GM18909 (cell line): ENCODE results near the gene ROPN1L.

Experiments used
- ATAC-seq: cut with Tn5 transposase; IDR thresholded peaks from one replicate; pipeline ENCODE4 v1.9.1; 2021; ENCODE audit warnings: mild to moderate bottlenecking; ENCODE audit not compliant: unreplicated experiment, poor library complexity

Gene ROPN1L

DNA sequence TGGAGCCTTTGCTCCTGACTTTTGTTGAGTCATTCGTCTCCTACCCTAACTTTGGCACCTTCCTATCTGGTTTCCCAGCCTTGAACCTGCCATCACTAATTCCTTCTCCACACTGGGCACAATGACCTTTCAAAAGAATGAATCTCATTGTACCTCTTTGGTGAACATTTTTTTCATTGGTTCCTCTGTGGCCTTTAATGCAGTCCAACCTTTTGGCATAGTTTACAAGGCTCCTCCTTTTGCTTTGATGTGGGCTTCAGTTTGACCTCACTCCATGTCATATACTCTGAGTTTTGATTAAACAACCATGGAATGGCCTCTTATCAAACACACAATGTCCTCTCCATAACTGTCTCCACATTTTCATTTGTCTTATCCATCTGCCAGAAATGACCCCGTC is 14.5 kb upstream of the ROPN1L start:
- no peak for ATAC-seq

DNA sequence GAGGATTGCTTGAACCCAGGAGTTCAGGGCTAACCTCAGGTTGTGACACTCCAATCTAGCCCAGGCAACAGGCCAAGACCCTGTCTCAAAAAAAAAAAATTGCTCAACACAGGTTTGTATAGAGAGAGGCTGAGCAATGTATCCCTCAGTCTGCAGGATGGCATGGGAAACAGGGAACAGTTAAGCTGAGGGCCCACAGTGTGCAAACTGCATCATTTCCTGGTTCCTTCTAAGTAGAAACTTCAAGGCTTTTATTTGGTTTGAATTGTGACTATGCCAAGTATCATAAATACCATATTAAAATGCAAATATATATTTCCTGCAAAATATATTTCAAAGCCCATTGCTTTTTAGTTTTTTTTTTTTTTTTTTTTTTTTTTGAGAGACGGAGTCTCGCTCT is 13.7 kb upstream of the ROPN1L start:
- no peak for ATAC-seq

DNA sequence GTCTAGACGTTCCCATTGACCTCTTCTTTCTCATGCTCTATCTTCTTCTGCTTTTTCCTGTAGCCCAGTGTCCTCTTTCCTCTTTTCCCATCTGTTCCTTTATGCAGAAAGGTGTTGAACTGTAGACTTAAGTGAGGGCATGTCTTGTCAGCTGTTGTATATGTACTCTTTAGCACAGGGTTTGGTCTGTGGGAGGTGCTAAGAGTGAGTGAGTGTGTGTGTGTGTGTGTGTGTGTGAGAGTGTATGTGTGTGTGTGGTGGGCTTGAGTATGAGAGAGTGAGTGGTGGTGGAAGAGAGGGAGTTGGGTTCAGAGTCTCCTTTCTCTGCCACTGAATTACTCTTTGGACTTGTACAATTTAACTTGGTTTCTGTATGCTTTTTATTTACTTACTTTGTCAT is 10.3 kb upstream of the ROPN1L start:
- no peak for ATAC-seq

DNA sequence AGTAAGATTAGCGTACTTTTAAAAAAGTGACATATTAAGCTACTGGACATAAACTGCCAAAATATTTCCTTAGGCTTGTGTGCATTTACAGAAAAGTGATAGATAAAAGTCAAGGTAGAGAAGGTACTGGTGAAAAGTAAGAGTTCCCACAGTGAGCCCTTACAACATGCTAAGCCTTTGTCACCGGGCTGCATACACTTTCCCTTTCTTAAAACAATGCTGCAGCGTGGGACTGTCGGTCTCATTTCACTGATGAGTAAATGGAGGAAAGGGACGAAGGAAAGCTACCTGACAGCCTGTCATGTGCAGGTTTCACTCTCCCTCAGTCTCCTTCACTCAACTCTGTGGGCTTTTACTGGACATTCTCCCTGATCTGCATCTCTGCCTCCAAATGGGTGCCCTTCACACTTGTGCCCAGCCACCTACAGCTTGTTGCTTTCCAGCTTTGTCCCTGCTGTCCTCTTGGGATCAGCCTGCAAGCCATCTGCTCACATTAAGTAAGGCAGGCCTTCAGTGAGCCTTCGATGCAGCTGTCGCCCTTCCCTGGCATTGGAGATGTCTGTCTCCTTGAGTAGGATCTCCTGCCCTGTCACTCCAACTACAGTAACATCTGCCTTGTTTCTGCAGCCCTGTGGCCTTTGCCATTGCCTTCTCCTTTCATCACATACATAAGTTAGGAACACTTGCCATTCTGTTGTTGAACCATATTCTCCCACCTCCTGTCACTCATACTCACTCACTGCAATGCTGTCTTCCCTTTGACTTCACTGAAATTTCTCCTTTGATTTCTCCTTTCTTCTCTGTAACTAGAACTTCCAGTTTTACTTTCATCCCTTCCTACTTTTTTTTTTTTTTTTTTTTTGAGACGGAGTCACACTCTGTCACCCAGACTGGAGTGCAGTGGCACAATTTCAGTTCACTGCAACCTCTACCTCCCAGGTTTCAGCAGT is 9.3 kb upstream of the ROPN1L start:
- ATAC-seq = no peak

DNA sequence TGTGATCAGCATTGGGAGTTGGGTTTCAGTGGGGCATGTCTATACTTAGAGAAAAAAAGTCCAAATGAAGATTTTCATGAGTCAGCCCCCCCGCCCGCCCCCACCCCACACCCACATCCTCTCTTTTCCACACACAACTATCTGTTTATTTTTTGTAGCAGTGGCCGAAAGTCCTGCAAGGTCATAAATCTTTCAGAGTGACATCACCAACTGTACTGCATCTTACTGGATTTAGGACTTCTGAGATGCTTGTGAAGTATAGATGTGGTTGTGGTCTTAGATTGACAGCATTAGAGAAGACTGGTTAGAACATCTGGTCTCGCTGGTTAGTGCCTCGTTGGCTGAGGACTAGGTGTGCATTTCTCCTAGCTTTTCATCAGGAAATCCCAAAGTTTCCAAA is 7.3 kb upstream of the ROPN1L start:
- ATAC-seq = no peak

DNA sequence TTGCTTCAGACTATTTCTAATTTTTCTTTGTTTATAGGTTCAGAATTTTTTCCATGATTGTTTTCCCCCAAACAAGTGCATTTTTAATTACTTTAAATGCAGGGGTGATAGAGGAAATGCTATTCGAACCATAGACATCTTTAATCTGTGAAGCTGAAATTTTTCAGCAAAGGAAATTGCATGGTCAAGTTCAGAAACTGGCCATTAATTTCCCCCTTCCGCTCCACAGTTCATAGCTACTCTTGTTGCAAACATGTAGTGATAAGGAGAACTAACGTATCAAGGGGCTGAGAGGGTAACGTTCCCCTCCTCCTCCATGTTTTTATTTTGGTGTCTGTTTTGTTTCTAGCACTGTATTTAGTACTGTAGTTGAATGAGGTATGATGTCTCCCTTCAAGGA is 3.4 kb upstream of the ROPN1L start:
- no peak for ATAC-seq

DNA sequence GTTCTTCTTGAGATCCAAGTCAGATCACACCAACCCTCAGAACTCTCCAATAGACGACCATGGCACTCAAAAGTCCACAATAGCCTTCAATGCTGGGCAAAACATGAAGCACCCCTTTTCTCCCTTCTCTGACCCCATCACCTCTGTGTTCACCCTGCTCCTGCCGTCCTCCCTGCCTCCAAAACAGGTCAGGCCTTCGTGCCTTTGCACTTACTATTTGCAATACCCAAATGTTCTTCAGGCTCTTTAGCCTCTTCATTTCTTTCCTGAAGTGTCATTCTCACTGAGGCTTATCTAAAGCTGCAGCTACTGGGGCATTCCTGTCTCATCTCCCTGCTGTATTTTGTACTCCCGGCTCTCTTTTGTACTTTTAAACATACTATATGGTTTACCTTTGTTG is 2.0 kb upstream of the ROPN1L start:
- no peak for ATAC-seq

DNA sequence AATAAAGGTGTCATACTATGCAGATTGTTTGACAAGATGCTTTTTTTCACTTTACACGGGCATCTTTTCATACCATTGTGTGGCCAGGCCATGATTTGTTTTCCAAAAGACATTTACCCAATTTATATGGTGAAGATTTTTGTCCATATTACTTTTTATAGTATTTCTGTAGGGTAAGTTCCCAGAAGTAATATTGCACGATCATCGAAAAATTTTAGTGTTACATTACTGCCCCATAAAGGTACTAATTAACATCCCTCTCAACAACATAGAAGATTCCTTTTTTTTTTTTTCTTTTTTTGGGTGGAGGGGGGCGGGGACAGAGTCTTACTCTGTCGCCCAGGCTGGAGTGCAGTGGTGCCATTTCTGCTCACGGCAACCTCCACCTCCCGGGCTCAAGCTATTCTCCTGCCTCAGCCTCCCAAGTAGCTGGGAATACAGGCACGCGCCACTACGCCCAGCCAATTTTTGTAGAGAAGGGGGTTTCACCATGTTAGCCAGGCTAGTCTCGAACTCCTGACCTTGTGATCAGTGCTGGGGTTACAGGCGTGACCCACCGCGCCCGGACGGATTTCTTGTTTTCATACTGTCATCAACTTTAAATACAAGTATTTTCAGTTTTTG is 1.2 kb upstream of the ROPN1L start:
- ATAC-seq = no peak

DNA sequence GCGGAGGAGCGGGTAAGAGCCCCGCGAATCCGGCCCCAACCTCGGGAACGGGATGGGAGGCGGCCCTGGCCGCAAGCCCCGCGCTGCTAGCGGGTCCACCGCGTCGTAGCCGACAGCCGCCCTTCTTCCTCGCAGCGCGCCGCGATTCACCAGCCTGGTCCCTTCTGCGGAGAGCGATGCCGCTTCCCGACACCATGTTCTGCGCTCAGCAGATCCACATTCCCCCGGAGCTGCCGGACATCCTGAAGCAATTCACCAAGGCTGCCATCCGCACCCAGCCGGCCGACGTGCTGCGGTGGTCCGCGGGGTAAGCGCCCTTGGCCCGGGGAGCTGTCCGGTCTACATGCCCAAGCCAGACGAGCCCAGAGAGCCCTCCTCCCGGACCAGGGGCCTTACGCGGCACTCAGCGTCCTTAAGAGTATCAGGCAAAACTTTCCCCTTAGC is 335 bp downstream of the ROPN1L start:
- ATAC-seq = peak; percentile 22

DNA sequence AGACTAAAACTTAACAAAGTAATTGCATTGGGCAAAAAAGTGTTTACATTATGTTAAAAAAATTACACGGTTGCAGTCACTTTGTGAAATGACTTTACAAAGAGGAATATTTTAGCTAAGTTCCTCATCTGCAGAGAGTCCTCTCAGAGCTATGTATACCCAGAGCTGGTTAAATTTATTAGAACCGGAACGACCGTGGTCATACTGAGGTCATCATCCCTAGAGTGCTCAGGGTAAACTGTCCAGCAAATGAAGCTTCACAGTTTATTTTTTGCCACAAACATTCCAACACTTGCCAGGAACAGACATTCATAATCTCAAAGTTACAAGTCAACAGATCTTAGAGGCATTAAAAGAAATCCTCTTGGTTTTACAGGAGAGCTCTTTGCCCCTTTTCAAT is 897 bp downstream of the ROPN1L start:
- ATAC-seq = no peak

DNA sequence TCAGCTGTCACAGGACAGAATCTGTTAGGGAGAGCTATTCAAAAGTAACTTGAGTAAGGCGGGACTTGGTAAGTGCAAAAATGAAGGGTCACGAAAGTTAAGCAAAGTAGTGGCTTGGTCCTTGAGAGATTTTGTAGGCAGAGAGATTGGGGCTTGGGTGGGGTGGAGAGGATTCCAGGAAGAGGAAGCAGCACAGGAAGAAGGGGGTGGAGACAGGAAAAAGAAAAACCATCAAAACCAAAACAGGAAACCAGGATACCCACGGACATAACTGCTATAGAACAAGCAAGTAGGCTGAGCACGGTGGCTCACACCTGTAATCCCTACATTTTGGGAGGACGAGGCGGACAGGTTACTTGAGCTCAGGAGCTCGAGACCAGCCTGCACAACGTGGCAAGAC is 3.7 kb downstream of the ROPN1L start:
- ATAC-seq = no peak

DNA sequence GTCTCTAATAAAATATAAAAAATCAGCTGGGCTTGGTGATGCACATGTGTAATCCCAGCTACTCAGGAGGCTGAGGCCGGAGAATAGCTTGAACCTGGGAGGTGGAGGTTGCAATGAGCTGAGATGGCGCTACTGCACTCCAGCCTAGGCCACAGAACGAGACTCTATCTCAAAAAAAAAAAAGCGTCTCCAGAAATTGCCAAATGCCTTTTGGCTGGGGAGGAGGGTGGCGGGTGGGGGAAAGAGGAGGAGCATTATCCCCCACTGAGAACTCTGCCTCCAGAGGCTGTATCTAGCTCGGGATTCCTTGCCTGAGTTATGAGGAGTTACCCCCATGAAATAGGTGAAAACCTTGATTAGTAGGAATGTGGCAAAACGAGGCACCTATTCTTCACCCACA is 4.8 kb downstream of the ROPN1L start:
- no peak for ATAC-seq

DNA sequence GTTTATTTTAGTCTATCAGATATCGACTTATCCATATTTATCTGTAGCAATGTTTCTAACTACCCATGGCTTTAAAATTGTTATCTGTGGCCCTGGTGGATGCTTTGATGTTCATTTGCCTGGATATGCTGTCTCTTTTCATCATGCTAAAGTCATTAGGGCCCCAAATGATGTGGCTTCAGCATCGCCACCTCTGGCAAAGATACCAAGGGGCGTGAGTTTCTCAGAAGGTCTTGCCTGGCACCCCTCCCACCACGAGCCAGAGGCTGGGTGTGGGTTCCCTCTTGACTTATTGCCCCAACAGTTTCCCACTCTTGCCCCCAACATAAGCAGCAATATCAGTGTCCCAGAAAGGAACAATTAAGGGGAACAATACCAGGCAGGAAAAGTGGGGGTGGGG is 5.4 kb downstream of the ROPN1L start:
- ATAC-seq = no peak

DNA sequence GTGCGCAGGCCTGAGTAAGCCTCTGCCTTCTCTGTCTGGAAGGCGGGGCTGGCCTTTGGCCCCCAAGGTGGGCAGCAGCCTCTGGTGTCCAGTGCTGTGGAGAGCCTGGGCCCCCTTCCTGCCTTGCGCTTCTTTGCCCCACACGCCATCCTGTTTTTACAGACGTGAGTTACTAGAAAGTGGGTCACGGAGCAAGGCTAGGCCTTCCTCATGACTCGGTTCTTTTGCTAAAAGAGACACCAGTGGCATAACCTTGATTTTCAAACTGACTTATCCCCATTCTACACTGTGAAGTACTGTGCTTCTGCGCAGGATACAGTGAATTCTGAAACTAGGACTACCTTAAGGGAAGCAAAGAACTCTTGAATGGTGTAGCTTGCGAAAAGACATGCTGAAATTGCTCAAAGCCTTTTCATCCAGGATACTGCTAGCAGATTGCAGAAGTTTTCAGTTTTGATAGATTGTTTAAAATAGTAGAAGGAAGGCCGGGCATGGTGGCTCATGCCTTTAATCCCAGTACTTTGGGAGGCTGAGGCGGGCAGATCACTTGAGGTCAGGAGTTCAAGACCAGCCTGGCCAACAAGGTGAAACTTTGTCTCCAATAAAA is 7.2 kb downstream of the ROPN1L start:
- ATAC-seq = no peak

DNA sequence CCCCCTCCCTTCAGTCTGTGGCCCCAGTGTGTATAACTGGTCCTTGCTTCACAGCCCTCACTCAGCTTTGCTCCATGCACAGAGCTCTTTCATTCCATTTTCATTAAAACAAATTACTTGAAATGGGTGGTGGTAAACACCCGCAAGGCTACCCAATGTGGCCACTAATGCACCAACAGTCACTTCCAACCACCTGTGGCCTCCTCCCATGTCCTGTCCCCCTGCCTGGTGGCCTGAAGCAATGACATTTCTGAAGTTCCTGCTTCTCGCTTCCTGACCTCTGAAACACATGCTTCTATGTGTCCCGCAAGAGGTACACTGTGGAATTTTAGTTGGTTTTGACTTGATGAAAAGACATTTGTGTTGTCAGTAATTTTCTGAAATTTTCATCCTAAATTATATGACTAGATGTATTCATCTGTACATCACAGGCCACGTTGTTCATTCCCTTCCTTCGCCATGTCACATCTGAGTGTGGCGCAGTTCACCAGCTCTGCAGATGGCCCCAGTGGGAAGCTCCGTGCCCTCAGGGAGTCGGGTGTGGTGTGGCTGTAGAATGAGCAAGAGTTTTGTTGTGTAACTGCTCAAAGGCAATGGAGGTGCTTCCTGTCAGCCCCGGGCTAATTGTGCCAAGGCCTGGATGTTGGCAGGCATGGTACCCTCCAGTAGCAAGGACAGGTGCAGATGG is 9.6 kb downstream of the ROPN1L start:
- ATAC-seq = no peak

DNA sequence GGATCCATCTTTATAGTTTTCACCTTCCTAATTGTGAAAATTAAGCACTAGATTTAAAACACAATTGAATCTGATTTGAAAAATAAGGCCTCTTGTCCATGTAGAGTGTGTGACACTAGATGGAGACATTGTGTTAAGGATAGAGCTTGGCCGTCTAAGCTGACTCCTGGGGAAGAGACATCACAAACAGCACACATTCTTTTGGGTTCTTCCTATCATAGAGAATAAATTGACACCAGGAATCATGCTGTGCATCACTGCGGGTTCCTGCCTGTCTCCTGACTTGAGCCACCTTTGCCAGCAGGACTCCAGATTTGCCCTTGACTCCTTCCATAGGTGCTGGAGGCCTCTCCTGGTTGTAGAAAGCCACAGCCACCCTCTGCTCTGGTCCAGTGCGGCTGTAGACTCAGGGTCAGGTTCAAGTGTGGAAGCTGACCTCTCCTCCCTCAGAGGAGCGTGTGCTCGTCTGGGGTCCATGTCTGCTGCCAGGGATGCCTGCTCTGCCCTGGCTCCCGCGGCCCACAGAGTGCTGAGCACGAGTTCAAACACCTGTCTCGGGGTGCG is 11.2 kb downstream of the ROPN1L start:
- no peak for ATAC-seq

DNA sequence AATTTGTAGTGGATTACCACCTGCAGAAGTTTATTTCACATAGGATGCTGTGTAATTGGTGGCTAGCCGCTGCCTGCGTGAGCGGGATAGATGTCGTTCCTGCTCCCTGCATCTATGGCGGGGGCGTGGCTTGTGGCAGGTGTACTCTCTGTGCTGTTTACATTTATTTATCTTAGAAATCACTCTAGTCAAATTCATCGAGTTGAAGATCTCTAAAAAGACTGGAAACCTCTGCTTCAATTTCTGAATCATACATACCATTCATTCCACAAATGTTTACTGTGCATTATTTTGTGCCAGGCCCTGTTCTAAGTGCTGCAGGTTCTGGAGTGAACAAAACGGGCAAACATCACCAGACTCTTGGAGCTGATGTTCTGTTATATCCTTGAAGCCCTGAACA is 11.9 kb downstream of the ROPN1L start:
- no peak for ATAC-seq

DNA sequence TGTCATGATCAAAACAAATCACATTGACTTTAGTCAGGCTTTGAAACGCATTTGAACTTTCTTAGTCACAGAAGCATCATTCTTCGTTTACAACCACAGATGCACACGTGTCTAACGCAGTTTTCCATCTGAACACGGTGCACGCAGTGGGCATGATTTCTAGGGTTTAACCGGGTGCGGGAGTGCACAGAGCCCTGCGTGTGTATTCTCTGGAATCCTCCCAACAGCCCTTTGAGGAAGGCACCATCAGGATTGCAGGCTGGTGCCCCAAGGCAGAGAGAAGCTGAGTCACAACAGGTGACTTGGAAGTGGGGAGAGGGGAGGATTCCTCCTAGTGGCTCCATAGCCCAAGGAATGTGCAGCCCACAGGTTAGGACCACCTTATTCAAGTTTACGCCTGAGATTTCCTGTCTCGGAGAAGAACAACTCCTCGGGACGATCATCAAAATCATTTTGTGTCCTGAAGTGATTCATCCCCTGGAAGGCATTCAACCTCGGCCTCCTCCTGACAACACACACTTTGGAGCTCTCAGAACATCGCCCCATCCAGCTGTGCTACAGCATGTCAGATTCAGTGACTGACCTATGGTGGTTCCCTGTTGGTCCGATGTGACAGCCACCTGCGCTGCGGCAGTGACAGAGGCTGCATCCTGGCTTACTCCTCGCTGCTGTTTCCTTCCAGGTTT is 13.1 kb downstream of the ROPN1L start:
- no peak for ATAC-seq

DNA sequence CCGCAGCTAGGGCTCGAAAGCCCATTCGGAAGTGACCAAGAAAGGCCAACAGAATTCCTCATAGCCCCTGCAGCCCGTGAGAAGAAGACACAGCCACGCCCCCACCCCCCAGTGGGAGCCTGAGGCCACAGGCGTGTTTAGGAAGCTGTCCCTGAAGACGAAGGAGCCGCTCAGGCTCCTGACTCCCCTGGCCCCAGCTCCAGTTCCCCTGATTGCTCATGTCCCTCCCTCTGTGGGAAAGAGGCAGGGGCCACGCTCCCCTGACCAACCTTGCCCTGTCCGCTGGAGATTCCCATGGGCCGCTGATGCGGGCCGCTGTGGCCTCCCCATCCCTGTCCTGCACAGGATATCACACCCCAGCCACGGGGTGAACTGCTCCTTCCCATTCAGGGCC is 13.6 kb downstream of the ROPN1L start:
- ATAC-seq = no peak
